NCI-H2029 (cell line): Measurements from ENCODE around the gene GBF1.
A peak's percentile ranks its signal among the peaks of the same experiment; 100 is the strongest.
"Not testable (repeated sequence)": the region's sequence is repeated elsewhere in the genome, so short reads cannot be mapped to it uniquely, and the experiment has no call there.

ENCODE experiments used
- DNase-seq: peaks from one replicate; lab custom pipeline; 2025; lab: John Stamatoyannopoulos, UW

GBF1 gene

GRCh38 chr10:102245082-102245931 is at the start of gene GBF1:
Gene GBF1, plus strand, starts transcription at chr10:102245532. Its CDS starts 13,407 bp downstream, at chr10:102258939.
- peak; percentile 95 for DNase-seq

GRCh38 chr10:102196893-102197292 is 48.4 kb upstream of the GBF1 start:
- DNase-seq: no peak

- no peak for DNase-seq
These were observed 47.3 kb upstream of the GBF1 start for GRCh38 chr10:102198027-102198426.

- no peak for DNase-seq
These were observed 44.3 kb upstream of the GBF1 start for GRCh38 chr10:102200751-102201640.

- no peak for DNase-seq
These were observed 42.9 kb upstream of the GBF1 start for GRCh38 chr10:102202386-102202785.

GRCh38 chr10:102208311-102209035 is 36.9 kb upstream of the GBF1 start:
- DNase-seq: no peak

GRCh38 chr10:102211615-102212299 is 33.6 kb upstream of the GBF1 start:
- DNase-seq: no peak

GRCh38 chr10:102213599-102213998 is 31.7 kb upstream of the GBF1 start:
- not testable (repeated sequence) for DNase-seq

GRCh38 chr10:102219370-102219769 is 26.0 kb upstream of the GBF1 start:
- DNase-seq: no peak

- DNase-seq: peak; percentile 50
These were observed 24.7 kb upstream of the GBF1 start for GRCh38 chr10:102220612-102221011.

GRCh38 chr10:102222797-102223196 is 22.5 kb upstream of the GBF1 start:
- DNase-seq: no peak

GRCh38 chr10:102225646-102226541 is 19.4 kb upstream of the GBF1 start, which contains the start of gene ELOVL3:
Gene ELOVL3, plus strand, starts transcription at chr10:102226299. Its CDS starts 250 bp downstream, at chr10:102226549.
- DNase-seq: peak; percentile 74

- no peak for DNase-seq
These were observed 18.8 kb upstream of the GBF1 start for GRCh38 chr10:102226542-102226870.

GRCh38 chr10:102227050-102227449 is 18.3 kb upstream of the GBF1 start:
- DNase-seq: no peak

- peak; percentile 49 for DNase-seq
These were observed 15.5 kb upstream of the GBF1 start for GRCh38 chr10:102229810-102230263.

GRCh38 chr10:102230264-102230860 is 15.0 kb upstream of the GBF1 start:
- peak; percentile 31 for DNase-seq

GRCh38 chr10:102230861-102231356 is 14.4 kb upstream of the GBF1 start:
- DNase-seq: no peak

- DNase-seq: no peak
These were observed 13.7 kb upstream of the GBF1 start for GRCh38 chr10:102231357-102232318.

- DNase-seq: no peak
These were observed 11.3 kb upstream of the GBF1 start for GRCh38 chr10:102233997-102234396.
